HG03354 (cell line): ENCODE data around the gene ZYG11A.
A peak's percentile ranks its signal among the peaks of the same experiment; 100 is the strongest.

Experiments used
- ATAC-seq: cut with Tn5 transposase; IDR thresholded peaks from one replicate; pipeline ENCODE4 v1.9.1; 2021; ENCODE audit warnings: mild to moderate bottlenecking; ENCODE audit not compliant: unreplicated experiment, poor library complexity, severe bottlenecking

The ZYG11A gene

GRCh38 chr1:52915855-52916220 is 73.3 kb downstream of the ZYG11A start:
- no peak for ATAC-seq

DNA sequence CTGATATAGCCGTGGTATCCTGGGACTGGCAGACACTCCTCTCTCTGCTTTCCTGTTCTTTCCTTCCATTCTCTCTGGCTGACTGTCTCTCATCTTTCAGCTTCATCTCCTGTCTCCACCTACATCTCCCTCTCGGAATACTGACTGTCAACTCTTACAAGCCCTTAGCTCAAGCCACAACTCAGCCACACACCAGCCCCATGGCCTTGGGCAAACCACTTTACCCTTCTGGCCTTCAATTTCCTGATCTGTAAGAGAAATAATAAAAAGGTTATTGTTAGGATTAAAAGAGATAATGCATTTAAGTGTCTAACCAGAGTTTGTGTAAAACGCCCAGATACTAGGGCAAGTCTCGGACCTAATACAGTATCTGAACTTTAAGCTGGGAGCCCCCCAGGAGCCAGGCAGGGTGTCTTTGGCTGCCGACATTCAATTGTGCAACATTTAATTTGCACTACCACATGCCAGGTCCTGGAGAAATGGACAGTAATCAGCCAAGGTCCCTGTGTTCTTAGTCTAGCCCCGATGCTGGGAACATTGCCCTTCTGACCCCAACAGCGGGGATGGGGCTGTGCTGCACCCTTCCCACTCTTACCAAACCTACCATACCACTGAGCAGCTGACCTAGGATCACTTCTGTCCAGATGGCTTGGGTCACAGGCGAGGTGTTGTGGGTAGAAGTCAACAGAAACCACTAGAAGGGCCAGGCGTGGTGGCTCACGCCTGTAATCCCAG is 73.8 kb downstream of the ZYG11A start:
- ATAC-seq, result no peak

DNA sequence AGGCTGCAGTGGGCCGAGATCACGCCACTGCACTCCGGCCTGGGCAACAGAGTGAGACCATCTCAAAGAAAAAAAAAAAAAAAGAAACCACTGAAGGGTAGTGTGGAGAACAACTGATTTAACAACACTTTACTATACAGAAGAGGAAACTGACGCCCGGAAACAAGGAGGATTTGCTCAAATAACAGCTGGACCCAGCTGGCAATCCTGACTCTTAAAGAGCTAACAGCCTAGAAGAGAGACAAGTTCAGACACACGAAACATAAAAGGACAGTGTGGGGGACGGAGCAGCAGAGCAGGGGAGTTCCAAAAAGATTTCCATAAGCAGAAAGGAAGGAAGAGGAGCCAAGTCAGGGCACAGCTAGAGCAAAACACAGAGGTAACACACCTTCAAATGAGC is 74.6 kb downstream of the ZYG11A start:
- no peak for ATAC-seq

DNA sequence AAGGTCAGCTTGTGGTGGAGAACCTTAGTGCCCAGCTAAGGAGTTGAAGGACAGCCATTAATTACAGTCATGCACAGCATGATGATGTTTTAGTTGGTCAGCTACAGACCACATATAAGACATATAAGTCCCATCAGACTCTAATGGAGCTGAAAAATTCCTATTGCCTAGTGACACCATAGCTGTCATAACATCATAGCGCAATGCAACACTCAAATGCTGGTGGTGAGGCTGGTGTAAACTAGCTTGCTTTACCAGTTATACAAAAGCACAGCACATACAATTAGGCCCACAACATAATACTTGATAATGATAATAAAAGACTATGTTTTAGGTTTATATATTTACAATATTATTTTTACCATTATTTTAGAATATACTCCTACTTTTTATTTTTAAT is 75.0 kb downstream of the ZYG11A start:
- no peak for ATAC-seq

GRCh38 chr1:52918201-52918600 is 75.6 kb downstream of the ZYG11A start:
- no peak for ATAC-seq

- ATAC-seq, result no peak
Observed at GRCh38 chr1:52919051-52919722, 76.6 kb downstream of the ZYG11A start.

- no peak for ATAC-seq
Observed at GRCh38 chr1:52919723-52920483, 77.3 kb downstream of the ZYG11A start.

GRCh38 chr1:52920791-52921291 is 78.3 kb downstream of the ZYG11A start:
- ATAC-seq, result no peak

DNA sequence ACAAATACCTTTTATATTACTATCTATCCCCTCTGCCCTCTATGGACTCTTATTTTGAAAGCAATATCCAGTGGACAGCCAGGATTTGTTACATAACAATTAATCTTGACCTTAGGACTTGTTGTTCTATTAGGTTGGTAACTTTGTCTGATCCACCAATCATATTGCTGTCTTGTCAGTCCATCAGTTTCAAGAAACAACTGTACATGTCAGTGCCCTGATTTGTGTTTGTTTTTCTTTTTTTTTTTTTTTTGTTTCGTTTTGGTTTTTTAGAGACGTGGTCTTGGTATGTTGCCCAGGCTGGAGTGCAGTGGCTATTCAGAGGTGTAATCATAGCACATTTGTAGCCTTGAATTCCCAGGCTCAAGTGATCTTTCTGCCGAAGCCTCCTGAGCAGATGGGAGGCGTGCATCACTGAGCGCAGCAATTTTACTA is 83.0 kb downstream of the ZYG11A start:
- no peak for ATAC-seq

GRCh38 chr1:52926864-52927211 is 84.3 kb downstream of the ZYG11A start:
- ATAC-seq, result no peak

DNA sequence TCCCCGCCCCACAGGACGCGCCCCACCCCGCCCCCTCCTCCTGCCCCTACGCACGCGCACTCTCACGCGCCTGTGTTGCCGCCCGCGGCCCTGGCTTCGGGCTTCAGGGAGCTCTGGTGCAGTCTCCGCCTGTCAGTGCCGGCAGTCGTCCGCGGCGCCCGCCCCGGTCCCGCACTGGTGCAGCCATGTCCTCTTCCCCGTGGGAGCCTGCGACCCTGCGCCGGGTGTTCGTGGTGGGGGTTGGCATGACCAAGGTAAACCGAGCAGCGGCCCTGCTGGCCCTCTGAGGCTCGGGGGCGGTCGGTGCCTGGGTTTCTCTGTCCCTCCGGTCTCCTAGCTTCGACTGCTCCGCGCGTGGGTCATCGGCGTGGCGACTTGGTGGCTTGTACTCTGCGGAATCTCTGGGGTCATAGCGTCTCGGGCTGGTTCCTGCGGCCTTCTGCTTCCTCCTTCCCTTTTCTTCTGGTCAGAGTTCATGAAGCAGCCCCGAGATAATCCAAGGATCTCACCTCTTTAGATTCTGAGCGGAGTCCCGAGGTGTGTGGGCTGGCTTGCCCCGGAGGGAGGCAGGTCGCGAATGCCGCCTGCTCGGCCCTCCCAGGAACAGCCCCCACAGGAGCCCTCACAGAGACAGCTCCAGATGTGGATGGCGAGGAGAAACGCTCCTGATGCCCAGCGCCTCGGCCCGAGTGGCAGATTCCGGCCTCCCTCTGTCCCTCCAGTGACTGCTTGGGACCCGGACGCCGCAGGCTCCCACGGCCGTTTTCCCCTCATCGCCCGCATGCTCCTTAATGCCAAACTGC is 84.9 kb downstream of the ZYG11A start, which contains the start of gene SCP2:
Gene SCP2, plus strand, starts transcription at position 65 of the 803 bp plus-strand sequence. Its CDS starts 121 bp downstream, at position 186.
- ATAC-seq, result peak; percentile 73

DNA sequence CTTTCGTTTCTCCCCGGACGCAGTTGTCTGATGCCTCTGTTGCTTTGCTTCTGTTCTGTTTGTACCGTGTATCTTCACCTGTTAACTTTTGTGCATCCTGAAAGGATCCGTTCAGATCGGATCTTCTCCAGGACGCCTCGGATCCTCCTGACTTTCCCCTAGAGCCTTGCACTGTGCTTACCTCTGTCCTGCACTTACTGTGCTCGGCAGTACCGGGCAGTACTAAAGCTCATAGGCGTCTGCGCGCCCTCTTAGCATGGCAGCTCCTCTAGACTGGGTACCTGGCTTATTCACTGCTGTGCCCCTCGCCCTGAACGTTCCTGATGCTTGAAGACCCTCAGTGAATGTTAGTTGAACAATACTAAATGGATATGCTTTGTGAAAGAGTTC is 85.5 kb downstream of the ZYG11A start:
- ATAC-seq, result no peak

DNA sequence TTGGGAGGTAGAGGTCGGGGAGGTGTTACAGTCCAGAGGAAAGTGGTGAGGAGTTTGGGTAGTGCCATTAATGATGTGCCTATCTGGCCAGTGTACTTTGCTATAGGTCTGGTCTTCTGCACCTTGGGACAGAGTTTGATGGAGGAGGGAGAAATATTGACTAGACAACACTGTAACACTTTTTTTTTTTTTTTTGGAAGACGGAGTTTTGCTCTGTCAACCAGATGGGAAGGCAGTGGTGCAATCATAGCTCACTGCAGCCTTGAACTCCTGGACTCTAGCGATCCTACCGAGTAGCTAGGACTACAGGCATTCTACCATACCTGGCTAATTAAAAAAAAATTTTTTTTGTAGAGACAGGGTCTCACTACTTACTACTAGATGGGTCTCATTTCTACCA is 86.5 kb downstream of the ZYG11A start:
- ATAC-seq, result no peak

DNA sequence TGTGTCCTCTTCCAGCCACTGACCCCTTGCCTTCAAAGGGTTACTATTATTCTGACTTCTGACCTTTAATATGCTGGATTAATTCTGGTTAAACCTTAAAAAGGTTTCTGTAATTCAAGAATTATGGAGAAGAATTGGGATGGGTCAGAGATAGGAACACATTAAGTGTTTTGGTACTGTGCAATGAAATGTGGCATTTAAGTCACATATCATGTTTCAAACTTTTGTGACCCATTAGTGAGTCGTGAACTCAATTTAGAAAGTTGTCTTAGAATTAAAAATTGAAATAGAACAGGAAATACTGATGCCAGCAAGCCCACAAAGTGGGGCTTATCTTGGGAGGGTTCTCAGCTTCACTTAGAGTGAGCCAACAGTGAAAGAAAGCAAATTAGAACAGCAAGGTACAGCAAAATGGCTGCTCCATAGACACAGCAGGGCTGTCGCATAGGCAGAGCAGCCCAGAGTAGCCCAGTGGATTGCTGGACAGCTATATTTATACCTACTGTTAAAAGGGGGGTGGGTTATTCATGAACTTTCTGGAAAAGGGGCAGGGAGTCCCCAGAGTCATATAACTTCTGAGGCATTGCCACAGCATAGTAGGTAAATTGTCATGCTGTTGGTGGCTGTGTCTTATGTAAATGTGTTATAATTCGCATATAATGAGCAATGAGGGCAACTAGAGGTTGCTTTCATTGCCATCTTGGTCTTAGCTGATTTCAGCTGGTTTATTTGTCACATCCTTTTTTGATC is 95.0 kb downstream of the ZYG11A start:
- ATAC-seq, result no peak

DNA sequence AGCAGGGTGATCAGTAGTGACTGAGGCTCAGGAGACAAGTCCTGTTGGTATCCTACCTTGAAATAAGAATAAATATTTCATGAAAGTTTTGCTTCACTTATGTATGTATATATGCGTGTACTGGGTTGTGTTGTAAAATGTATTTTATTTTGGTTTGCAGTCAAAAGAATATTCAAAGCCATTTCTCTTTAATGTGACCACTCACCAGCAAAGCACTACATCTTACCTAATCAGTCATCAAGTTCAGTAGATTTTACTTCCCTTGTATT is 95.6 kb downstream of the ZYG11A start:
- ATAC-seq, result no peak

DNA sequence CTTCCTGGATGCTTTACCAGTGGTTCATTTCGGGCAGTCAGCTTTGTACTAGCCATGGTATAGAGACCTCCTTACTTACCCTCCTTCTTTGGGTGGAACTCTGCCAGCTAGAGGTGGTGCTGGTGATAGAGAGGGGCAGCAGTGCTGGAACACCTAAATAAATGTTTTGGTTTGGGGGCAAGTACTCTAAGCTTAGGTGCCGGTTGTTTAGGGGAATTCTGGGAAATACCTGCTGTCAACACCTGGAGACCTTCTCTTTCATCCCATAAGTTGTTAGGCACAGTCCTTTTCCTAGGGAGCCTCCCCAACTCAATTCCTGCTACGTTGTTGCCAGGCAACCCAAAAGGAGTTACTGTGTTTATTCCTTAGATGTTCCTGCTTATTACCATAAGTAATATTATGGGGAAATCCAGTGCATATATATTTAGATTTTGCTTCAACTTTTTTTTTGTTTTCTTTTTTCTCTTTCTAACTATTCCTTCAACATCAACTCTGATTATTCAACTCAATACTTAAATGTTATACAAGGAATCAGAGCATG is 101.4 kb downstream of the ZYG11A start:
- ATAC-seq, result no peak

- ATAC-seq, result no peak
Observed at GRCh38 chr1:52944566-52944965, 102.0 kb downstream of the ZYG11A start.
